Measurements from ENCODE around the gene AGAP1. TPM values are rescaled to one million over a fixed set of nuclear protein-coding genes. Genes with fewer than 3 reads are reported as not detected.

AGAP1 gene
- total RNA-seq, 1 experiment from 2014 or later, result 25.8 TPM

DNA sequence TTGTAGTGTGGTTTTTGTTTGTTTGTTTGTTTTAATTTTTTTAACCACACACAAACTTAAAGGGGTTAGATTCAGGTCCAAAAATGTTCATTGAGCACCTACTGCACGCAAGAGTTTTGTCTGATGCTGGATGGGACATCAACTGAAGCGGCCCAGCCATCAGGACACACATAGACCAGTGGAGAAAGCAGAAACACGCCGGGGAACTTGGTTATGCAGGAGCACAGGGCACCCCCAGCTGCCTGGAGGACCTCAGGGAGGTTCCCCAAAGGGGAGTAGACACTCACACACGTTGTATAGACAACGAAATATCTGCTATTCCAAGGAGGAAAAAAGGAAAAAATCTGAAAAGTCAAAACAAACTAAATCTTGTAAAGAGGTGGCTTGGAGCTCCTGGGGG, 482.7 kb downstream of the AGAP1 start:
- no peak overlapping the region for H3K18ac ChIP-seq (ENCODE audit: insufficient read length, low read depth, low read length)
- H3K4ac ChIP-seq (ENCODE audit: low read depth, low read length), result no peak overlapping the region
- no peak overlapping the region for H3K27ac Mint-ChIP-seq
- no peak overlapping the region for H3K14ac ChIP-seq (ENCODE audit: insufficient read depth, low read length)
- H3K27me3 Mint-ChIP-seq (ENCODE audit: low read depth), result peaks cover 1% of the 10 kb centered on the region
- H3K27ac ChIP-seq (ENCODE audit: insufficient read length, low read depth, low read length), result no peak overlapping the region
- no peaks in the 10 kb centered on the region for H3K23me2 ChIP-seq (ENCODE audit: insufficient read length, low read depth, low read length, poor library complexity, severe bottlenecking)
- H3K79me2 ChIP-seq (ENCODE audit: insufficient read depth, low read length), result no peaks in the 10 kb centered on the region
- H2BK12ac ChIP-seq (ENCODE audit: insufficient read length, low read depth, low read length), result no peak overlapping the region
- no peaks in the 10 kb centered on the region for H3K4me1 ChIP-seq (ENCODE audit: insufficient read depth, low read length)
- no peak for DNase-seq
- H3K9ac ChIP-seq (ENCODE audit: extremely low read depth, insufficient read length, low read length), result no peak overlapping the region
- H3K36me3 Mint-ChIP-seq (ENCODE audit: insufficient read depth in 1 of 3, low read depth in 3 of 3), result peaks cover 6 to 10% (median 9%) of the 10 kb centered on the region in 3 experiments; a peak in 6 of 7 replicates
- H4K5ac ChIP-seq (ENCODE audit: insufficient read length, low read depth, low read length), result no peak overlapping the region
- no peaks in the 10 kb centered on the region for H4K20me1 ChIP-seq (ENCODE audit: control insufficient read depth, insufficient read depth, insufficient read length)
- no peak overlapping the region for H3K4me3 Mint-ChIP-seq
- no peak for TF ChIP-seq CTCF (conservative IDR thresholded peaks at IDR 0.05)
- H2BK15ac ChIP-seq (ENCODE audit: low read depth, low read length), result no peak overlapping the region
- WGBS (ENCODE audit: extremely low coverage, insufficient read length, low lambda C conversion rate), result no CpG with 5 or more reads among the region's 6 CpGs
- no peak overlapping the region for H3K23ac ChIP-seq (ENCODE audit: insufficient read length, low read depth, low read length)
- H3K56ac ChIP-seq (ENCODE audit: insufficient read length, low read depth, low read length), result no peak overlapping the region
- H3K9me3 Mint-ChIP-seq, result no peaks in the 10 kb centered on the region
- no peak overlapping the region for H3K4me2 ChIP-seq (ENCODE audit: insufficient read depth, insufficient read length, low read length)
- no peaks in the 10 kb centered on the region for H3K4me1 Mint-ChIP-seq
- no peak overlapping the region for H2BK5ac ChIP-seq (ENCODE audit: insufficient read length, low read length)
- no peak overlapping the region for H2BK120ac ChIP-seq (ENCODE audit: low read depth, low read length, poor library complexity, severe bottlenecking)
- H2BK20ac ChIP-seq (ENCODE audit: low read depth, low read length, poor library complexity, severe bottlenecking), result no peak overlapping the region
- H3T11ph ChIP-seq (ENCODE audit: low read length), result no peak overlapping the region
- H4K8ac ChIP-seq (replicated peaks; ENCODE audit: insufficient read length, low read depth, low read length), result no peak overlapping the region
- H4K91ac ChIP-seq (ENCODE audit: insufficient read length, low read depth, low read length), result no peak overlapping the region
- H3K9me3 ChIP-seq (ENCODE audit: control insufficient read depth, low read depth, low read length), result no peaks in the 10 kb centered on the region
- no peaks in the 10 kb centered on the region; the same call in 1 of the 2 replicates for H3K27me3 ChIP-seq (ENCODE audit: insufficient read depth, low read length)
- no peak overlapping the region for H2AFZ ChIP-seq (ENCODE audit: low read length)
- no peaks in the 10 kb centered on the region for H3K79me1 ChIP-seq (ENCODE audit: insufficient read depth, low read depth, low read length, poor library complexity, severe bottlenecking)
- no peak overlapping the region for H2AK5ac ChIP-seq (ENCODE audit: insufficient read length, low read length)

Measured in H9 (cell line).